GM12874 (cell line): Measurements from ENCODE around the gene WWP2.

Source experiments
- TF ChIP-seq, protein P1 (sequence below): IDR thresholded peaks from 2 replicates; pipeline ENCODE4 v1.5.1; 2011; ENCODE audit warnings: low read depth, mild to moderate bottlenecking, control low read depth, low read length, moderate library complexity; ENCODE audit not compliant: insufficient read depth

The WWP2 gene

DNA sequence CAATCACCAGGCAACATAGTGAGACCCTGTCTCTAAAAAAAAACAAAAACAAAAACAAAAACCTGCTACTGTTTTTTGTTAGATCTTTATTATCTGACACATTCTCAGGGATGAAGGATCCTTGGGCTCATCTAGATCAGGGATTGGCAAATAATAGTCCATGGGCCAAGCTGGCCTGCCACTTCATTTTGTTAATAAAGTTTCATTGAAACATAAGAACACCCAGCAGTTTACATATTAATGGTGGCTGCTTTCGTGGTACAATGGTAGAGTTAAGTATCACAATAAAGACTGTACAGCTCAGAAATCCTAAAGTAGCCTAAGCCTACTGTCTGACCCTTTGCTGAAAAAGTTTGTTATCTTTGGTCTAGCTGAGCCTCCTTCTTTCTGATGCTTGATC, 156.1 kb downstream of the WWP2 start:
- TF ChIP-seq, protein P1, sequence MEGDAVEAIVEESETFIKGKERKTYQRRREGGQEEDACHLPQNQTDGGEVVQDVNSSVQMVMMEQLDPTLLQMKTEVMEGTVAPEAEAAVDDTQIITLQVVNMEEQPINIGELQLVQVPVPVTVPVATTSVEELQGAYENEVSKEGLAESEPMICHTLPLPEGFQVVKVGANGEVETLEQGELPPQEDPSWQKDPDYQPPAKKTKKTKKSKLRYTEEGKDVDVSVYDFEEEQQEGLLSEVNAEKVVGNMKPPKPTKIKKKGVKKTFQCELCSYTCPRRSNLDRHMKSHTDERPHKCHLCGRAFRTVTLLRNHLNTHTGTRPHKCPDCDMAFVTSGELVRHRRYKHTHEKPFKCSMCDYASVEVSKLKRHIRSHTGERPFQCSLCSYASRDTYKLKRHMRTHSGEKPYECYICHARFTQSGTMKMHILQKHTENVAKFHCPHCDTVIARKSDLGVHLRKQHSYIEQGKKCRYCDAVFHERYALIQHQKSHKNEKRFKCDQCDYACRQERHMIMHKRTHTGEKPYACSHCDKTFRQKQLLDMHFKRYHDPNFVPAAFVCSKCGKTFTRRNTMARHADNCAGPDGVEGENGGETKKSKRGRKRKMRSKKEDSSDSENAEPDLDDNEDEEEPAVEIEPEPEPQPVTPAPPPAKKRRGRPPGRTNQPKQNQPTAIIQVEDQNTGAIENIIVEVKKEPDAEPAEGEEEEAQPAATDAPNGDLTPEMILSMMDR: no peak

DNA sequence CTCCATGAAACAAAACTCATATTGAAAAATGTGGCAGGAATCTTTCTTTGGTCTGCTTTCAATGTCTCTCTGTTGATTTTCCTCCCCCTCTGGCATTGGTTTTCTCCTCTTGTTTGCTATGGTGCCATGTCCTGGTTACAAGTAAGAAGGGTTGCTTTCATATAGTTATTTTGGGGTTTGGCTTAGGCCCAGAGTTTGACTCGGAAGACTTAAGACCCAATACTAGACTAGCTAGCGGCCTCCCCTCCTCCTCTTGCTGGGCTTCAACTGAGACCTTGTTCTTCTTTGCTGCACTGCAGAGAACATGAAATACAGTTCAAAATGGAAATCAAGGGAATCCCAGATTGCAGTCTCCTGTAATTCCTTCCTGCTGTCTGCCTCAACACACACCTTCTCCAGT, 159.0 kb downstream of the WWP2 start:
- TF ChIP-seq, protein P1: no peak

DNA sequence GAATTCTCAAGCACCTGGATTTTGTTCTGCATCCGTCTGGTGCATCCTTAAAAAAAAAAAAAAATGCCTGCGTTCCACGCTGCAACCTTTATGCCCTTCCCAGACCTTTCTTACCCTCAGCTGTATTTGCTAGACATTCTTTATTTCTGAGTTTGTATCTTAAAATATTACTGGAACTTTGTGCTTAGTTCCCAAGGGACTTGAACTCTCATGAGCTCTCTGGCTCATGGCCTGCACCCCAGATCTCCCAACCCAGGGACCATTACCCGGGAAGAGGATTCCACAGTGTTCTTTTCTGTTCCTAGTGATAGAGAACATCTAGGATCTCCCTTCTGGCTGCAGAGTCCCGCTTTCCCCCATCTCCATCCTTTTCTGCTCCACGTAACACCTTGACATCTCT, 160.1 kb downstream of the WWP2 start:
- TF ChIP-seq, protein P1: no peak

DNA sequence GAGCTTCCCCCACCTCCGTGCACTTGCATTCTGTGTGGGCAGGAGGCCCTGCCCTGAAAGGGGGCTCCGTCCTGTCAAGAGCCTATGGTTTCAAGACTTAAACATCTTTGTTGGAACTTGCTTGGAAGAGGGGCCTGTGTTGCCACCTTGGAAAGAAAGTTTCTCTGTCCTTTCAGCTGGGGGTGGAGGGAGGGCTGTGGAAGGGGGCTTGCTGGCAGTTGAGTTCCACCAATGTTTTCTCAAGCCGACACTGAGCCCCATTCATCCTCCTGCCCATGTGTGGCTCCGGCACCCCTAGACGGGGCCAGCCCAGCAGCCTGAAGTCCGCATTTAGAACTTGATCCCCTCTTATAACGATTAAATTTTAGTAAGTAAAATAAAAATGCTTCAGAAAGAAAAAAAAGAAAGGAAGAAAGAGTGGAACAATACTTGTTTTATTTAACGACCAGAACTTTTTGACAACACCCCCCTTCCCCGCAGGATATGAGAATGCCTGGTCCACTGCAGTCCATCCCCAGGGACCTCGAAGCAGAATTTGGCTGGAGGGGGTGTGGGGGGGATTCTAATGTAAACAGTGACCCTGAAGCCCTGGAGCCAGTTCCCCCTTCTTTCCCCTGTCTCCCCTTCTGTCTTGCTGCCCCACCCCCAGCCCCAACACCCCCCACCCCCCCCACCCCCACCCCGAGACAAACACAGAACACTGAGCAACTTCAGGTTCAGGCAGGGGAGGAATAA, 162.1 kb downstream of the WWP2 start:
- TF ChIP-seq, protein P1: no peak

DNA sequence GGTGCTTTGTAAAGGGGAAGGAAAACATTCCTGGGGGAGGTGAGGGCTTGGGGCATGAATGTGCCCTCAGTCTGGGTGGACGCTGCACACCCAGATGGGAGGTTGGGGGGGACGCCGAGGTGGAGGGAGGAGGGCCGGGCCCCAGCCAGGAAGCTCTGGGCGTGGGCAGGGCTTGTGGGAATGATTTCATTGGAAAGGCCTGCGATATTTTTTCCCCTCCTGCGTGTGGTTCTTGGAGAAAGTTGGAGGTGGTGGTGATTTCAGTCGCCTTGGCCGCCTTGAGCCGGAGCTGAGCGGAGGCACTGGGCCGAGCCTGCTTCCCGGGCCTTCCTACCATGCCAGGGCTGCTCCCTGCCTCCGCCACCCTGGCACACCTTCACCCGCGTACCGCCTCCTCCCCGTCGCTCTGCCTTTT, 162.7 kb downstream of the WWP2 start:
- TF ChIP-seq, protein P1: no peak

DNA sequence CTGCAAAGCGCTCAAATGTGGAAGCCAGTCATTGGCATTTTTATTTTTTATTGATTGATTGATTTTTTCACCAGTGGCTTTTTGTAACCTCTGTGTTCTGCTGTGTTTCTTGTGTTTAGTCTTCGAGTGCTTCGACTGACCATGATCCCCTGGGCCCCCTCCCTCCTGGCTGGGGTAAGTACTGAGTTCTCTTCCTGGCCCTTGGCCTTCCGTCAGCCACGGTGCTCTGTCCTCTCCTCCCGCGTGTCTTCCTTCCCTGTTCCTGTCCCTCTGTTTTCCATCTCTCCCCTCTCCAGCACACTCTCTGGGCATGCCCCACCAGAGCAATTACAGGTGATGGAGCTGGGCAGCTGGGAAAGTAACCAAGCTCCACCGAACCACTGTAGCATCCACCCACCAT, 163.2 kb downstream of the WWP2 start:
- TF ChIP-seq, protein P1: no peak

DNA sequence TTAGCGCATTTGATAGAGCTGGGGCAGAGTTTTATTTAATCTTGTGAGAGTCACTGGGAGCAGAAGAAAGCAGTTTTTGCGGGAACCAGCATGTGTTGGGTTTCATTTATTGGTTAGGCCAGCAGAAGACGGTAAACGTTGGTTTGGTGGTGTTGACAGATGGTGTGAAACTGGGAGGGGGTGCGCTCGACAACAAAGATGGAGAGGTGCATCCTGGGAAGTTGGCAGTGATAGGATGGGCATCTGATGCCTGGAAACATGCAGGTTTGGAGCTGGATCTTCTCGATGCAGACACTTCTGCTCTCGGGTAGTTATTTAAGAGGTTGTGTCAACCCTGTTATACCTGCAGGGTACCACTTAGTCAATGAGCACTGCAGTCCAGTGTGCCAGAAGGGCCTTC, 164.1 kb downstream of the WWP2 start:
- TF ChIP-seq, protein P1: no peak
